Panc1 (cell line): ENCODE measurements around the gene USP9Y. TPM values are rescaled to one million over a fixed set of nuclear protein-coding genes. Genes with fewer than 3 reads are reported as not detected.

Source experiments
- ATAC-seq: fragments of 200-7000 bp; cut with Tn5 transposase; 2 replicates; pipeline ENCODE4 v1.9.1; 2020; ENCODE audit warnings: mild to moderate bottlenecking, moderate library complexity
- BruUV-seq: library from RNA; stranded (reverse); fragments of 400-500 nt; replicated peaks from 2 replicates; lab custom pipeline; 2021; lab: Mats Ljungman, UMichigan
- CTCF ChIA-PET: fragments of 300-600 bp; sonication (Branson Sonifier 250); formaldehyde crosslinking; loops from one replicate; lab custom pipeline; 2022; ENCODE audit warnings: antibody characterized with exemption; lab: Charles Lee
- POLR2A ChIA-PET: fragments of 300-600 bp; sonication (Branson Sonifier 250); formaldehyde crosslinking; loops from one replicate; lab custom pipeline; 2022; ENCODE audit warnings: antibody characterized with exemption; lab: Charles Lee
- DNase-seq: peaks from one replicate; pipeline ENCODE4 v3.0.0-alpha.2; 2010; ENCODE audit warnings: low read depth, low spot score
- H3K27ac ChIP-seq: 2 replicates; pipeline ENCODE4 v1.5.1; 2011; ENCODE audit warnings: mild to moderate bottlenecking, low read length, inconsistent platforms
- H3K27me3 ChIP-seq: fragments of 200-500 bp; sonication (Bioruptor generic); 2 replicates; pipeline ENCODE4 v1.6.0; 2014; ENCODE audit warnings: low read length, inconsistent platforms; ENCODE audit not compliant: control insufficient read depth, insufficient read depth
- H3K36me3 ChIP-seq: fragments of 200-500 bp; sonication (Bioruptor generic); 2 replicates; pipeline ENCODE4 v1.5.1; 2014; ENCODE audit warnings: inconsistent platforms, mild to moderate bottlenecking, low read length, moderate library complexity; ENCODE audit not compliant: control insufficient read depth, insufficient read depth
- H3K4me1 ChIP-seq: 2 replicates; pipeline ENCODE4 v1.5.1; 2011; ENCODE audit warnings: inconsistent platforms, mild to moderate bottlenecking, low read length, moderate library complexity; ENCODE audit not compliant: control insufficient read depth, insufficient read depth
- H3K4me3 ChIP-seq, 2 experiments: 2 replicates each; pipeline ENCODE4 v1.5.1; 2011 to 2012; ENCODE audit warnings: low read depth in 2 of 2, low read length in 2 of 2, mild to moderate bottlenecking in 2 of 2, inconsistent platforms in 1 of 2, moderate library complexity in 1 of 2
- H3K9me3 ChIP-seq: fragments of 200-500 bp; sonication (Bioruptor generic); 2 replicates; pipeline ENCODE4 v1.5.1; 2014; ENCODE audit warnings: low read depth, mild to moderate bottlenecking, inconsistent platforms, low read length, moderate library complexity; ENCODE audit not compliant: control insufficient read depth, insufficient read depth
- POLR2AphosphoS5 ChIP-seq: IDR thresholded peaks from 2 replicates; pipeline ENCODE4 v1.6.1; 2012; ENCODE audit warnings: mild to moderate bottlenecking, low read depth, low read length, moderate library complexity
- REST ChIP-seq, 2 experiments: IDR thresholded peaks; 2 replicates each; pipeline ENCODE4 v1.6.1; 2011 to 2012; ENCODE audit warnings: low read depth in 2 of 2, control low read depth in 1 of 2, low read length in 1 of 2, mild to moderate bottlenecking in 1 of 2, moderate library complexity in 1 of 2; ENCODE audit not compliant: insufficient read depth in 1 of 2
- SIN3A ChIP-seq: IDR thresholded peaks from 2 replicates; pipeline ENCODE4 v1.6.1; 2012; ENCODE audit warnings: low read depth, mild to moderate bottlenecking, low read length, moderate library complexity, borderline replicate concordance; ENCODE audit not compliant: insufficient read depth
- TCF7L2 ChIP-seq: IDR thresholded peaks from 2 replicates; pipeline ENCODE4 v1.6.1; 2011; ENCODE audit warnings: mild to moderate bottlenecking, low read depth, low read length, inconsistent platforms
- in situ Hi-C: cut with HindIII; loops from 2 replicates; pipeline ENCODE4 v1.10.0; 2016; ENCODE audit warnings: low sequenced_read_pairs, low pct_unique_long_range_greater_than_20kb
- intact Hi-C: fragments of 100-400 bp; cut with micrococcal nuclease; formaldehyde crosslinking; loops from one replicate; pipeline ENCODE4 v1.10.0; 2022; ENCODE audit not compliant: unreplicated experiment
- total RNA-seq: library from RNA; stranded (reverse); gene quantifications from one replicate; pipeline ENCODE4 v1.2.1, GENCODE V29; 2021; ENCODE audit not compliant: unreplicated experiment
- TF ChIP-seq, protein P1 (sequence below): fragments of 450-650 bp; IDR thresholded peaks from 2 replicates; pipeline ENCODE4 v1.5.1; 2017; ENCODE audit warnings: mild to moderate bottlenecking

USP9Y gene
- total RNA-seq, 1 experiment from 2014 or later = 0.05 TPM

- no TSS peak for BruUV-seq
- no peak for ATAC-seq
- ChIA-PET CTCF (no interaction called here), POLR2A (no interaction called here)
- Histone ChIP-seq H3K9me3 (no peaks in the 10 kb centered on the region), H3K27me3 (no peaks in the 10 kb centered on the region), H3K4me3 (no peak overlapping the region), H3K36me3 (no peaks in the 10 kb centered on the region), H3K4me1 (no peaks in the 10 kb centered on the region), H3K27ac (no peak overlapping the region)
- DNase-seq = no peak
- TF ChIP-seq POLR2AphosphoS5 (no peak), REST (IDR thresholded peaks at IDR 0.05; ENCODE audit: insufficient read depth in 1 of 2, low read depth in 2 of 2, low read length in 1 of 2) (no peak), TCF7L2 (no peak), SIN3A (no peak)
- TF ChIP-seq, protein P1, sequence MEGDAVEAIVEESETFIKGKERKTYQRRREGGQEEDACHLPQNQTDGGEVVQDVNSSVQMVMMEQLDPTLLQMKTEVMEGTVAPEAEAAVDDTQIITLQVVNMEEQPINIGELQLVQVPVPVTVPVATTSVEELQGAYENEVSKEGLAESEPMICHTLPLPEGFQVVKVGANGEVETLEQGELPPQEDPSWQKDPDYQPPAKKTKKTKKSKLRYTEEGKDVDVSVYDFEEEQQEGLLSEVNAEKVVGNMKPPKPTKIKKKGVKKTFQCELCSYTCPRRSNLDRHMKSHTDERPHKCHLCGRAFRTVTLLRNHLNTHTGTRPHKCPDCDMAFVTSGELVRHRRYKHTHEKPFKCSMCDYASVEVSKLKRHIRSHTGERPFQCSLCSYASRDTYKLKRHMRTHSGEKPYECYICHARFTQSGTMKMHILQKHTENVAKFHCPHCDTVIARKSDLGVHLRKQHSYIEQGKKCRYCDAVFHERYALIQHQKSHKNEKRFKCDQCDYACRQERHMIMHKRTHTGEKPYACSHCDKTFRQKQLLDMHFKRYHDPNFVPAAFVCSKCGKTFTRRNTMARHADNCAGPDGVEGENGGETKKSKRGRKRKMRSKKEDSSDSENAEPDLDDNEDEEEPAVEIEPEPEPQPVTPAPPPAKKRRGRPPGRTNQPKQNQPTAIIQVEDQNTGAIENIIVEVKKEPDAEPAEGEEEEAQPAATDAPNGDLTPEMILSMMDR = no peak
- intact Hi-C loops (no loop called here), in situ Hi-C loops (no loop called here)
Measured at GRCh38 chrY:12700087-12700486, 944 bp upstream of the USP9Y start.

- no peaks in the 10 kb centered on the region for H3K27me3 ChIP-seq
- no peaks in the 10 kb centered on the region for H3K4me1 ChIP-seq
- ChIA-PET POLR2A (no interaction called here), CTCF (no interaction called here)
- H3K27ac ChIP-seq = no peak overlapping the region
- DNase-seq (no peak), ATAC-seq (no peak)
- H3K4me3 ChIP-seq = no peak overlapping the region
- BruUV-seq = no TSS peak
- no peaks in the 10 kb centered on the region for H3K36me3 ChIP-seq
- H3K9me3 ChIP-seq = no peaks in the 10 kb centered on the region
- in situ Hi-C loops (no loop called here), intact Hi-C loops (no loop called here)
- TF ChIP-seq REST (IDR thresholded peaks at IDR 0.05; ENCODE audit: insufficient read depth in 1 of 2, low read depth in 2 of 2, low read length in 1 of 2) = no peak
- TF ChIP-seq, protein P1 = no peak
- no peak for TF ChIP-seq SIN3A
- no peak for TF ChIP-seq TCF7L2
Measured at GRCh38 chrY:12702174-12702573, 1.1 kb downstream of the USP9Y start.
